ENCODE data around the gene CGNL1.

The CGNL1 gene

GRCh38 chr15:57353317-57353804 lies 22.9 kb upstream of the CGNL1 start:
- DNase-seq (ENCODE audit: low read depth, low spot score): no peak

- no peak for DNase-seq (ENCODE audit: low read depth, low spot score)
These were observed 21.7 kb upstream of the CGNL1 start for GRCh38 chr15:57354436-57355123.

GRCh38 chr15:57355259-57355658 lies 21.0 kb upstream of the CGNL1 start:
- no peak for DNase-seq (ENCODE audit: low read depth, low spot score)

- no peak for DNase-seq (ENCODE audit: low read depth, low spot score)
These were observed 20.1 kb upstream of the CGNL1 start for GRCh38 chr15:57356178-57356577.

- no peak for DNase-seq (ENCODE audit: low read depth, low spot score)
These were observed 19.7 kb upstream of the CGNL1 start for GRCh38 chr15:57356636-57357035.

- no peak for DNase-seq (ENCODE audit: low read depth, low spot score)
These were observed 18.5 kb upstream of the CGNL1 start for GRCh38 chr15:57357799-57358198.

GRCh38 chr15:57358571-57358970 lies 17.7 kb upstream of the CGNL1 start:
- no peak for DNase-seq (ENCODE audit: low read depth, low spot score)

- no peak for DNase-seq (ENCODE audit: low read depth, low spot score)
These were observed 12.6 kb upstream of the CGNL1 start for GRCh38 chr15:57363661-57364060.

- no peak for DNase-seq (ENCODE audit: low read depth, low spot score)
These were observed 11.9 kb upstream of the CGNL1 start for GRCh38 chr15:57364282-57365007.

GRCh38 chr15:57367556-57367955 lies 8.7 kb upstream of the CGNL1 start:
- no peak for DNase-seq (ENCODE audit: low read depth, low spot score)

- no peak for DNase-seq (ENCODE audit: low read depth, low spot score)
These were observed 5.4 kb upstream of the CGNL1 start for GRCh38 chr15:57370929-57371328.

GRCh38 chr15:57373251-57373881 lies 2.9 kb upstream of the CGNL1 start:
- DNase-seq (ENCODE audit: low read depth, low spot score): no peak

- DNase-seq (ENCODE audit: low read depth, low spot score): no peak
These were observed 2.4 kb upstream of the CGNL1 start for GRCh38 chr15:57373882-57374276.

- DNase-seq (ENCODE audit: low read depth, low spot score): no peak
These were observed 582 bp downstream of the CGNL1 start for GRCh38 chr15:57376696-57377477.

- DNase-seq (ENCODE audit: low read depth, low spot score): no peak
These were observed 1.2 kb downstream of the CGNL1 start for GRCh38 chr15:57377478-57377847.

GRCh38 chr15:57379487-57379886 lies 3.2 kb downstream of the CGNL1 start:
- no peak for DNase-seq (ENCODE audit: low read depth, low spot score)

GRCh38 chr15:57380854-57381253 lies 4.5 kb downstream of the CGNL1 start:
- DNase-seq (ENCODE audit: low read depth, low spot score): no peak

- DNase-seq (ENCODE audit: low read depth, low spot score): no peak
These were observed 5.9 kb downstream of the CGNL1 start for GRCh38 chr15:57382215-57382614.

GRCh38 chr15:57382969-57383368 lies 6.7 kb downstream of the CGNL1 start:
- no peak for DNase-seq (ENCODE audit: low read depth, low spot score)

- no peak for DNase-seq (ENCODE audit: low read depth, low spot score)
These were observed 7.7 kb downstream of the CGNL1 start for GRCh38 chr15:57384024-57384423.

- DNase-seq (ENCODE audit: low read depth, low spot score): no peak
These were observed 8.5 kb downstream of the CGNL1 start for GRCh38 chr15:57384816-57385215.

- DNase-seq (ENCODE audit: low read depth, low spot score): peak; percentile 76
These were observed 9.7 kb downstream of the CGNL1 start for GRCh38 chr15:57385923-57386390.
